Superior temporal gyrus (tissue), 1 donor: Measurements from ENCODE around the gene PLAAT3.
"Not testable (repeated sequence)": the region's sequence is repeated elsewhere in the genome, so short reads cannot be mapped to it uniquely, and the experiment has no call there.

ENCODE experiments used
- DNase-seq: peaks from one replicate; pipeline ENCODE4 v3.0.0-alpha.2; 2016; ENCODE audit errors: extremely low spot score

Gene PLAAT3

GRCh38 chr11:63567044-63567840 is 47.0 kb downstream of the PLAAT3 start:
- no peak for DNase-seq

GRCh38 chr11:63564784-63565350 is 49.4 kb downstream of the PLAAT3 start:
- no peak for DNase-seq

GRCh38 chr11:63564056-63564774 is 50.0 kb downstream of the PLAAT3 start:
- DNase-seq: no peak

GRCh38 chr11:63563201-63564055 is 50.8 kb downstream of the PLAAT3 start, which contains the start of gene PLAAT2:
PLAAT2 (minus strand) TSS chr11:63563379; CDS start chr11:63563324, 55 bp downstream.
- no peak for DNase-seq

- no peak for DNase-seq
Measured at GRCh38 chr11:63560506-63561180, 53.6 kb downstream of the PLAAT3 start.

GRCh38 chr11:63558459-63559157 is 55.6 kb downstream of the PLAAT3 start:
- no peak for DNase-seq

- no peak for DNase-seq
Measured at GRCh38 chr11:63557570-63557969, 56.7 kb downstream of the PLAAT3 start.

GRCh38 chr11:63556404-63557013 is 57.7 kb downstream of the PLAAT3 start:
- peak; percentile 6 for DNase-seq

- DNase-seq: peak; percentile 9
Measured at GRCh38 chr11:63554877-63555223, 59.4 kb downstream of the PLAAT3 start.

GRCh38 chr11:63553759-63554158 is 60.5 kb downstream of the PLAAT3 start:
- peak; percentile 6 for DNase-seq

GRCh38 chr11:63552921-63553320 is 61.3 kb downstream of the PLAAT3 start:
- DNase-seq: no peak

GRCh38 chr11:63551889-63552266 is 62.4 kb downstream of the PLAAT3 start:
- DNase-seq: no peak

GRCh38 chr11:63551091-63551888 is 62.9 kb downstream of the PLAAT3 start:
- DNase-seq: peak; percentile 4

- DNase-seq: not testable (repeated sequence)
Measured at GRCh38 chr11:63550156-63550700, 64.0 kb downstream of the PLAAT3 start.

- peak; percentile 58 for DNase-seq
Measured at GRCh38 chr11:63549411-63549810, 64.8 kb downstream of the PLAAT3 start.

- no peak for DNase-seq
Measured at GRCh38 chr11:63548178-63548577, 66.1 kb downstream of the PLAAT3 start.

- no peak for DNase-seq
Measured at GRCh38 chr11:63547061-63547460, 67.2 kb downstream of the PLAAT3 start.

- no peak for DNase-seq
Measured at GRCh38 chr11:63543711-63544110, 70.5 kb downstream of the PLAAT3 start.

GRCh38 chr11:63542506-63542905 is 71.7 kb downstream of the PLAAT3 start:
- DNase-seq: not testable (repeated sequence)
